Measurements from ENCODE around the gene KNL1.

KNL1 gene

DNA sequence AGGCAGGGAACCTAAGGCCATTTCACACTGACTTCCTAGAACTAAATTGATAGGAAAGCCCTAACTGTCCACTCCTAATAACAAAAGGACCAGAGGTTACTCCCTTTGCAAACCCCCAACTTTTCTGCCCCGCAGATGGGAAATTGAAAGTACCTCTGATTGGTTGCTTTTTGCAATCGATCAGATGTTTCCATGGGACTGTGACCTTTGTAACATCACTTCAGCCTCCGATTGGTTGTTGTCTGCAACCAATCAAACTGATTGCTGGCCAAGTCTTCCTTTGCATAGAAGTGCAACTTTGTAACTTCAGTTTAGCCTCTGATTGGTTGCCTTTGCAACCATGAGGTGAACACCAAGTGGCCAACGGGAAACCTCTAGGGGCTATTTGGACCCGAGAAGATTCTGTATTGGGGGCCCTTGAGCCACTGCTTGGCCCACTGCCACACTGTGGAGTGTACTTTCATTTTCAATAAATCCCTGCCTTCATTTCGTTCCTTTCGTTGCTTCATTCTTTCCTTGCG, 11.3 kb upstream of the KNL1 start:
- Histone ChIP-seq H3K4me3 (ENCODE audit: low read depth in 1 of 2, low read length in 2 of 2) (peak overlapping the region; percentile 66 to 72), H3K27ac (ENCODE audit: low read depth, low read length) (no peak overlapping the region)

GRCh38 chr15:40584191-40584590, 9.9 kb upstream of the KNL1 start:
- no peak overlapping the region for H3K9ac ChIP-seq (ENCODE audit: low read depth in 1 of 2, low read length in 2 of 2)
- H3K27me3 ChIP-seq (ENCODE audit: control insufficient read depth in 1 of 2, insufficient read depth in 2 of 2, low read length in 2 of 2), result no peaks in the 10 kb centered on the region
- no peak overlapping the region for H3K4me3 ChIP-seq (ENCODE audit: low read depth in 1 of 2, low read length in 2 of 2)
- peaks cover 0 to 4% of the 10 kb centered on the region in 2 donors for H3K9me3 ChIP-seq (ENCODE audit: control insufficient read depth in 1 of 2, low read length in 2 of 2)
- H3K36me3 ChIP-seq (ENCODE audit: control insufficient read depth in 1 of 2, insufficient read depth in 2 of 2, low read length in 2 of 2), result no peaks in the 10 kb centered on the region
- H3K27ac ChIP-seq (ENCODE audit: low read depth, low read length), result no peak overlapping the region
- H3K4me1 ChIP-seq (ENCODE audit: control insufficient read depth in 1 of 2, insufficient read depth in 2 of 2, low read length in 2 of 2), result no peaks in the 10 kb centered on the region

More for the DNA sequence above, 11.3 kb upstream of the KNL1 start:
- Histone ChIP-seq H3K4me1 (ENCODE audit: control insufficient read depth in 1 of 2, insufficient read depth in 2 of 2, low read length in 2 of 2) (no peaks in the 10 kb centered on the region), H3K36me3 (ENCODE audit: control insufficient read depth in 1 of 2, insufficient read depth in 2 of 2, low read length in 2 of 2) (no peaks in the 10 kb centered on the region), H3K9me3 (ENCODE audit: control insufficient read depth in 1 of 2, low read length in 2 of 2) (peaks cover 0 to 4% of the 10 kb centered on the region in 2 donors), H3K9ac (ENCODE audit: low read depth in 1 of 2, low read length in 2 of 2) (peak overlapping the region; percentile 49 to 67), H3K27me3 (ENCODE audit: control insufficient read depth in 1 of 2, insufficient read depth in 2 of 2, low read length in 2 of 2) (no peaks in the 10 kb centered on the region)

DNA sequence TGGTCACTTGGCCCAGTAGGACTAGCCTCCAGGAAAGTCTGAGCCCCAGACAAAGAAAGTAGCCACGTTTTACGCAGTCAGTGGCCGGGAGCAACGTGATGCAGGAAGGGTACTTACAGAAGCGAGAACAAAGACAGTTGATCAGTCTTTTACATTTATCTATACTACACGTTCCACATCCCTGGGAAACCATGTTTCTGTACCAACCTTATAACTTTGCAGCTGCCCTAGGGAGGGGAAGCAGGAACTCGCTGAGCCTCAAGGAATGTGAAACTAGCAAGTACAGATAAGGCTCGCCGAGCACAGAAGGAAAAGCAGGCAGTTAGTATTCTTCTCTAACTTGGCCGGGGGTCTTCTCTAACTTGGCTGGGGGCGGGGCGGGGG, 3.4 kb upstream of the KNL1 start:
- H3K36me3 ChIP-seq (ENCODE audit: control insufficient read depth in 1 of 2, insufficient read depth in 2 of 2, low read length in 2 of 2), result no peaks in the 10 kb centered on the region
- H3K4me1 ChIP-seq (ENCODE audit: control insufficient read depth in 1 of 2, insufficient read depth in 2 of 2, low read length in 2 of 2), result peaks cover 13 to 26% of the 10 kb centered on the region in 2 donors
- no peaks in the 10 kb centered on the region for H3K9me3 ChIP-seq (ENCODE audit: control insufficient read depth in 1 of 2, low read length in 2 of 2)
- H3K27ac ChIP-seq (ENCODE audit: low read depth, low read length), result no peak overlapping the region
- peak overlapping the region in 1 of 2 donors; percentile 40 for H3K9ac ChIP-seq (ENCODE audit: low read depth in 1 of 2, low read length in 2 of 2)
- H3K27me3 ChIP-seq (ENCODE audit: control insufficient read depth in 1 of 2, insufficient read depth in 2 of 2, low read length in 2 of 2), result no peaks in the 10 kb centered on the region
- peak overlapping the region in 1 of 2 donors; percentile 52 for H3K4me3 ChIP-seq (ENCODE audit: low read depth in 1 of 2, low read length in 2 of 2)

GRCh38 chr15:40591389-40591788, 2.7 kb upstream of the KNL1 start:
- H3K4me3 ChIP-seq (ENCODE audit: low read depth in 1 of 2, low read length in 2 of 2), result peak overlapping the region in 1 of 2 donors; percentile 13

DNA sequence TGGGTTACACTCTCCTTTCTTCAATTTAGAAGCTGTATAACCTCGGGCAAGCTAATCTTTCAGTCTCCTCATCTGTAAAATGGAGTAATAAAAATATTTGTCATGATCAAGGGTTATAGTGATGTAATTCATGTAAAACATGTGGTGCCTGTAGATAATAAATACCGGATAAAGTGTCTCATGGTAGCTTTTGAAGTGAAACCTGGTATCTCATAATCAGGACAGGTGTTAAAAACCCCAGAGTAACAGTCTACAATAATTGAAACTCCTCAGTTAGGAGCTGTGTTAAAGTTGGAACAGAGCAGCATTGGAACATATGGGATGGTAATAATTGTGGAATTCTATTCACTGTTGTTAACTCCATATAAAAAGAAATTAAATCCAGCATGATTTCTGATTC, 884 bp upstream of the KNL1 start:
- H3K27ac ChIP-seq (ENCODE audit: low read depth, low read length), result no peak overlapping the region
- H3K4me3 ChIP-seq (ENCODE audit: low read depth in 1 of 2, low read length in 2 of 2), result no peak overlapping the region

More at GRCh38 chr15:40591389-40591788, 2.7 kb upstream of the KNL1 start:
- peaks cover 13 to 26% of the 10 kb centered on the region in 2 donors for H3K4me1 ChIP-seq (ENCODE audit: control insufficient read depth in 1 of 2, insufficient read depth in 2 of 2, low read length in 2 of 2)
- no peaks in the 10 kb centered on the region for H3K27me3 ChIP-seq (ENCODE audit: control insufficient read depth in 1 of 2, insufficient read depth in 2 of 2, low read length in 2 of 2)
- no peaks in the 10 kb centered on the region for H3K9me3 ChIP-seq (ENCODE audit: control insufficient read depth in 1 of 2, low read length in 2 of 2)
- no peaks in the 10 kb centered on the region for H3K36me3 ChIP-seq (ENCODE audit: control insufficient read depth in 1 of 2, insufficient read depth in 2 of 2, low read length in 2 of 2)
- H3K9ac ChIP-seq (ENCODE audit: low read depth in 1 of 2, low read length in 2 of 2), result peak overlapping the region in 1 of 2 donors; percentile 35
- H3K27ac ChIP-seq (ENCODE audit: low read depth, low read length), result no peak overlapping the region

GRCh38 chr15:40594429-40594836, 384 bp downstream of the KNL1 start:
- H3K9me3 ChIP-seq (ENCODE audit: control insufficient read depth in 1 of 2, low read length in 2 of 2), result no peaks in the 10 kb centered on the region
- peak overlapping the region; percentile 66 to 73 for H3K9ac ChIP-seq (ENCODE audit: low read depth in 1 of 2, low read length in 2 of 2)
- peak overlapping the region; percentile 76 to 79 for H3K4me3 ChIP-seq (ENCODE audit: low read depth in 1 of 2, low read length in 2 of 2)
- H3K4me1 ChIP-seq (ENCODE audit: control insufficient read depth in 1 of 2, insufficient read depth in 2 of 2, low read length in 2 of 2), result peaks cover 13 to 26% of the 10 kb centered on the region in 2 donors
- H3K27ac ChIP-seq (ENCODE audit: low read depth, low read length), result no peak overlapping the region
- H3K27me3 ChIP-seq (ENCODE audit: control insufficient read depth in 1 of 2, insufficient read depth in 2 of 2, low read length in 2 of 2), result no peaks in the 10 kb centered on the region
- H3K36me3 ChIP-seq (ENCODE audit: control insufficient read depth in 1 of 2, insufficient read depth in 2 of 2, low read length in 2 of 2), result no peaks in the 10 kb centered on the region

More for the DNA sequence above, 884 bp upstream of the KNL1 start:
- Histone ChIP-seq H3K9ac (ENCODE audit: low read depth in 1 of 2, low read length in 2 of 2) (no peak overlapping the region), H3K27me3 (ENCODE audit: control insufficient read depth in 1 of 2, insufficient read depth in 2 of 2, low read length in 2 of 2) (no peaks in the 10 kb centered on the region), H3K36me3 (ENCODE audit: control insufficient read depth in 1 of 2, insufficient read depth in 2 of 2, low read length in 2 of 2) (no peaks in the 10 kb centered on the region), H3K4me1 (ENCODE audit: control insufficient read depth in 1 of 2, insufficient read depth in 2 of 2, low read length in 2 of 2) (peaks cover 13 to 26% of the 10 kb centered on the region in 2 donors), H3K9me3 (ENCODE audit: control insufficient read depth in 1 of 2, low read length in 2 of 2) (no peaks in the 10 kb centered on the region)

GRCh38 chr15:40595219-40595618, 1.2 kb downstream of the KNL1 start:
- peaks cover 13 to 25% of the 10 kb centered on the region in 2 donors for H3K4me1 ChIP-seq (ENCODE audit: control insufficient read depth in 1 of 2, insufficient read depth in 2 of 2, low read length in 2 of 2)
- H3K9ac ChIP-seq (ENCODE audit: low read depth in 1 of 2, low read length in 2 of 2), result peak overlapping the region in 1 of 2 donors; percentile 66
- no peaks in the 10 kb centered on the region for H3K27me3 ChIP-seq (ENCODE audit: control insufficient read depth in 1 of 2, insufficient read depth in 2 of 2, low read length in 2 of 2)
- no peaks in the 10 kb centered on the region for H3K9me3 ChIP-seq (ENCODE audit: control insufficient read depth in 1 of 2, low read length in 2 of 2)
- peak overlapping the region; percentile 76 to 79 for H3K4me3 ChIP-seq (ENCODE audit: low read depth in 1 of 2, low read length in 2 of 2)
- H3K36me3 ChIP-seq (ENCODE audit: control insufficient read depth in 1 of 2, insufficient read depth in 2 of 2, low read length in 2 of 2), result no peaks in the 10 kb centered on the region
- H3K27ac ChIP-seq (ENCODE audit: low read depth, low read length), result no peak overlapping the region

- peaks cover 13 to 21% of the 10 kb centered on the region in 2 donors for H3K4me1 ChIP-seq (ENCODE audit: control insufficient read depth in 1 of 2, insufficient read depth in 2 of 2, low read length in 2 of 2)
- no peaks in the 10 kb centered on the region for H3K9me3 ChIP-seq (ENCODE audit: control insufficient read depth in 1 of 2, low read length in 2 of 2)
- no peaks in the 10 kb centered on the region for H3K27me3 ChIP-seq (ENCODE audit: control insufficient read depth in 1 of 2, insufficient read depth in 2 of 2, low read length in 2 of 2)
- H3K9ac ChIP-seq (ENCODE audit: low read depth in 1 of 2, low read length in 2 of 2), result no peak overlapping the region
- H3K36me3 ChIP-seq (ENCODE audit: control insufficient read depth in 1 of 2, insufficient read depth in 2 of 2, low read length in 2 of 2), result no peaks in the 10 kb centered on the region
- no peak overlapping the region for H3K4me3 ChIP-seq (ENCODE audit: low read depth in 1 of 2, low read length in 2 of 2)
- H3K27ac ChIP-seq (ENCODE audit: low read depth, low read length), result no peak overlapping the region
Measured at GRCh38 chr15:40595773-40596172, 1.7 kb downstream of the KNL1 start.

- Histone ChIP-seq H3K27me3 (ENCODE audit: control insufficient read depth in 1 of 2, insufficient read depth in 2 of 2, low read length in 2 of 2) (no peaks in the 10 kb centered on the region), H3K4me1 (ENCODE audit: control insufficient read depth in 1 of 2, insufficient read depth in 2 of 2, low read length in 2 of 2) (peaks cover 9 to 16% of the 10 kb centered on the region in 2 donors), H3K4me3 (ENCODE audit: low read depth in 1 of 2, low read length in 2 of 2) (no peak overlapping the region), H3K9me3 (ENCODE audit: control insufficient read depth in 1 of 2, low read length in 2 of 2) (no peaks in the 10 kb centered on the region), H3K36me3 (ENCODE audit: control insufficient read depth in 1 of 2, insufficient read depth in 2 of 2, low read length in 2 of 2) (no peaks in the 10 kb centered on the region), H3K9ac (ENCODE audit: low read depth in 1 of 2, low read length in 2 of 2) (no peak overlapping the region), H3K27ac (ENCODE audit: low read depth, low read length) (no peak overlapping the region)
Measured at GRCh38 chr15:40597024-40597423, 3.0 kb downstream of the KNL1 start.

GRCh38 chr15:40598126-40598525, 4.1 kb downstream of the KNL1 start:
- peaks cover 9 to 11% of the 10 kb centered on the region in 2 donors for H3K4me1 ChIP-seq (ENCODE audit: control insufficient read depth in 1 of 2, insufficient read depth in 2 of 2, low read length in 2 of 2)
- no peak overlapping the region for H3K9ac ChIP-seq (ENCODE audit: low read depth in 1 of 2, low read length in 2 of 2)
- no peaks in the 10 kb centered on the region for H3K36me3 ChIP-seq (ENCODE audit: control insufficient read depth in 1 of 2, insufficient read depth in 2 of 2, low read length in 2 of 2)
- H3K9me3 ChIP-seq (ENCODE audit: control insufficient read depth in 1 of 2, low read length in 2 of 2), result no peaks in the 10 kb centered on the region
- no peak overlapping the region for H3K27ac ChIP-seq (ENCODE audit: low read depth, low read length)
- H3K27me3 ChIP-seq (ENCODE audit: control insufficient read depth in 1 of 2, insufficient read depth in 2 of 2, low read length in 2 of 2), result no peaks in the 10 kb centered on the region
- no peak overlapping the region for H3K4me3 ChIP-seq (ENCODE audit: low read depth in 1 of 2, low read length in 2 of 2)

All from duodenal mucosa (tissue), 2 donors.